Brain microvascular endothelial cell (primary cell): ENCODE measurements around the gene MYH16.
"Not testable (repeated sequence)": the region's sequence is repeated elsewhere in the genome, so short reads cannot be mapped to it uniquely, and the experiment has no call there.

Experiments used
- DNase-seq: peaks from one replicate; pipeline ENCODE4 v3.0.0-alpha.2; 2020
- H3K27ac ChIP-seq: fragments of 250-450 bp; sonication (Bioruptor Pico); 2 replicates; pipeline ENCODE4 v1.5.1; 2020; ENCODE audit warnings: mild to moderate bottlenecking, moderate library complexity
- H3K27me3 ChIP-seq: fragments of 250-450 bp; sonication (Bioruptor Pico); replicated peaks from 2 replicates; pipeline ENCODE4 v1.5.1; 2020; ENCODE audit warnings: mild to moderate bottlenecking
- H3K36me3 ChIP-seq: fragments of 250-450 bp; sonication (Bioruptor Pico); replicated peaks from 2 replicates; pipeline ENCODE4 v1.5.1; 2020; ENCODE audit warnings: mild to moderate bottlenecking
- H3K4me3 ChIP-seq: 2 replicates; pipeline ENCODE4 v1.5.1; 2011; ENCODE audit warnings: low read depth, mild to moderate bottlenecking, control low read depth, low read length, moderate library complexity
- CTCF ChIP-seq: IDR thresholded peaks from 2 replicates; pipeline ENCODE4 v1.5.1; 2011; ENCODE audit warnings: low read depth, mild to moderate bottlenecking, moderate library complexity, low read length, control low read depth, inconsistent platforms; ENCODE audit errors: missing control alignments
- in situ Hi-C: cut with HindIII; loops from 2 replicates; pipeline ENCODE4 v1.10.0; 2017; ENCODE audit warnings: low sequenced_read_pairs, low pct_ligation_motif_present

The MYH16 gene

DNA sequence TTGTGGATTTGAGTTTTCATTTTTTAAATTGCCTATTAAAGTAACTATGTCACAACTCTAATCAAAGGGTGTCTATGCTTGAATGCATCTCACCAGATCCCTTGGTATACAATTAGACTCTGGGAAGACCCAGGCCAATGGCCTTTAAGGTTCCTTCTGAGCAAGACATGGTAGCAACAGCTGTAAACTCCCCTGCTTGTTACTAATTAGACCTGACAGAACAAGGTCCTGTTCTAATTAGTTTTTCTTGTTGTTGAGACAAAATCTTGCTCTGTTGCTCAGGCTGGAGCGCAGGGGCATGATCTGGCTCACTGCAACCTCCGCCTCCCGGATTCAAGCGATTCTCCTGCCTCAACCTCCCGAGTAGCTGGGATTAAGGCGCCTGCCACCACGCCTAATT lies 2.9 kb downstream of the MYH16 start:
- no peak overlapping the region for H3K4me3 ChIP-seq
- no peak overlapping the region for H3K27ac ChIP-seq
- no peak for TF ChIP-seq CTCF
- H3K36me3 ChIP-seq = no peaks in the 10 kb centered on the region
- no peak for DNase-seq
- in situ Hi-C loops = no loop called here
- H3K27me3 ChIP-seq = no peaks in the 10 kb centered on the region

DNA sequence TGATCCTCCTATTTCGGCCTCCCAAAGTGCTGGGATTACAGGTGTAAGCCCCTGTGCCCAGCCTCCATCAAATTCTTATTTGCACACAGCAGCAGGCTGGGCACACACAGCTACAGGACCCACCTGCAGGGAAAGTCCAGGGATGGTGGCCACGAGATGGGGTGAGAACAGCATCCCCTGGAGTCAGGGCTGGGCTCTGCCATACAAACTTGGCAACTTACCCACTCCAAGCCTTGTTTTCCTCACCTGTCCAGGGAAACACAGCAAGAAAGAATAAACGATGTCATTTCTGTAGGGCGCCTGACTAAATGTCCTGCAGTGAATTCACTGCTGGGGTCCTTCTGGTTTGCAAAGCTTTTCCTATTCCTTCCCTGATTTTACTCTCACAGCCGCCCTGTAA lies 5.5 kb downstream of the MYH16 start:
- H3K27me3 ChIP-seq = no peaks in the 10 kb centered on the region
- no peak overlapping the region for H3K4me3 ChIP-seq
- in situ Hi-C loops = no loop called here
- TF ChIP-seq CTCF = peak; percentile 25
- no peaks in the 10 kb centered on the region for H3K36me3 ChIP-seq
- H3K27ac ChIP-seq = no peak overlapping the region
- DNase-seq = no peak

- H3K27me3 ChIP-seq, DNase-seq, H3K27ac ChIP-seq, H3K4me3 ChIP-seq, H3K36me3 ChIP-seq, in situ Hi-C loops: not testable (repeated sequence)
These were observed 11.5 kb downstream of the MYH16 start for GRCh38 chr7:99284165-99284564.

GRCh38 chr7:99287779-99288534 lies 15.3 kb downstream of the MYH16 start:
- Histone ChIP-seq H3K27me3 (no peaks in the 10 kb centered on the region), H3K36me3 (no peaks in the 10 kb centered on the region), H3K27ac (no peak overlapping the region), H3K4me3 (no peak overlapping the region)
- in situ Hi-C loops = no loop called here
- TF ChIP-seq CTCF = no peak
- DNase-seq = no peak

DNA sequence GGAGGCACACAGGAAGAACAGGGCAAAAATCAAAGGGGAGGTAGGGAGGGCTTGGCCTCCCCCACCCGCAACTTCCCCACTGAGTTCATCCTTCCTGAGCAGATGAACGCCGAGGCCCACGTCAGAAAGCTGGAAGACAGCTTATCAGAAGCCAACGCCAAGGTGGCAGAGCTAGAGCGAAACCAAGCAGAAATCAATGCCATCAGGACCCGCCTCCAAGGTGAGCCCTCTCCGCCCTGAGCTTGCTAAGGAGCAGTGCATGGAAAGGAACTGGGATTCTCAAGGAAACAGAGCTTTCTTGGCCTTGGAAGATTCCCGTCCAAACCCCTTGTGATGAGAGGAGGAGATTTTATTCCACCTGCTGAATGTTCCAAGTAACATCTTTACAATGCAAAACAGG lies 16.5 kb downstream of the MYH16 start:
- TF ChIP-seq CTCF = no peak
- in situ Hi-C loops = no loop called here
- H3K36me3 ChIP-seq = no peaks in the 10 kb centered on the region
- H3K27me3 ChIP-seq = no peaks in the 10 kb centered on the region
- no peak for DNase-seq
- H3K4me3 ChIP-seq = no peak overlapping the region
- no peak overlapping the region for H3K27ac ChIP-seq

- H3K27me3 ChIP-seq, DNase-seq, H3K36me3 ChIP-seq, H3K4me3 ChIP-seq, H3K27ac ChIP-seq, in situ Hi-C loops: not testable (repeated sequence)
These were observed 17.5 kb downstream of the MYH16 start for GRCh38 chr7:99290148-99290547.

DNA sequence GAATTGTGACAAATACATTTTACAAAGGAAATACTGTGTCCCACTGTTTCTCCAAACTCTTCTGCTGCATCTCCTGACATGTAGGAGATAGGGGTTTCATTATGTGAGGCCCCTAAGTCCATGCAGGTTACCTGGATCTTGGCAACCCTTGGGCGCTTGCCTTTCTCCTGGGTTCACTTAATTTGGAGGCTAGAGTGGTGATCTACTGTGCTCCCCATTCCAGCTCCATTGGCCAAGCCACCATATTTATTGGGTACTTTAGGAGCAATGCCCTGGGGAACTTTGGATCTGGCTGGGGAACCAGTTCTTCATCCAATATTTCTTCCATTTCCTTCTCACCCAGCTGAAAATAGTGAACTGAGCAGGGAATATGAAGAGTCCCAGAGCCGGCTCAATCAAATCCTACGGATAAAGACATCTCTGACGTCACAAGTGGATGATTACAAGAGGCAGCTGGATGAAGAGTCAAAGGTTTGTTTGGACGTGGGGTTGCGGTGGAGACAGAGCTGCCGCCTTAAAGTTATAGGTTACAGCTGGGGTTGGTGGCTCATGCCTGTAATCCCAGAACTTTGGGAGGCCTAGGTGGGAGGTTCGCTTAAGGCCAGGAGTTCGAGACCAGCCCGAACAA lies 18.5 kb downstream of the MYH16 start:
- TF ChIP-seq CTCF = no peak
- Histone ChIP-seq H3K4me3 (no peak overlapping the region), H3K27ac (no peak overlapping the region), H3K36me3 (no peaks in the 10 kb centered on the region), H3K27me3 (no peaks in the 10 kb centered on the region)
- no peak for DNase-seq
- in situ Hi-C loops = no loop called here
